Measurements from ENCODE around the gene SIGLEC14.
"Not testable (repeated sequence)": the region's sequence is repeated elsewhere in the genome, so short reads cannot be mapped to it uniquely, and the experiment has no call there.

The SIGLEC14 gene, protein sequence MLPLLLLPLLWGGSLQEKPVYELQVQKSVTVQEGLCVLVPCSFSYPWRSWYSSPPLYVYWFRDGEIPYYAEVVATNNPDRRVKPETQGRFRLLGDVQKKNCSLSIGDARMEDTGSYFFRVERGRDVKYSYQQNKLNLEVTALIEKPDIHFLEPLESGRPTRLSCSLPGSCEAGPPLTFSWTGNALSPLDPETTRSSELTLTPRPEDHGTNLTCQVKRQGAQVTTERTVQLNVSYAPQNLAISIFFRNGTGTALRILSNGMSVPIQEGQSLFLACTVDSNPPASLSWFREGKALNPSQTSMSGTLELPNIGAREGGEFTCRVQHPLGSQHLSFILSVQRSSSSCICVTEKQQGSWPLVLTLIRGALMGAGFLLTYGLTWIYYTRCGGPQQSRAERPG

DNA sequence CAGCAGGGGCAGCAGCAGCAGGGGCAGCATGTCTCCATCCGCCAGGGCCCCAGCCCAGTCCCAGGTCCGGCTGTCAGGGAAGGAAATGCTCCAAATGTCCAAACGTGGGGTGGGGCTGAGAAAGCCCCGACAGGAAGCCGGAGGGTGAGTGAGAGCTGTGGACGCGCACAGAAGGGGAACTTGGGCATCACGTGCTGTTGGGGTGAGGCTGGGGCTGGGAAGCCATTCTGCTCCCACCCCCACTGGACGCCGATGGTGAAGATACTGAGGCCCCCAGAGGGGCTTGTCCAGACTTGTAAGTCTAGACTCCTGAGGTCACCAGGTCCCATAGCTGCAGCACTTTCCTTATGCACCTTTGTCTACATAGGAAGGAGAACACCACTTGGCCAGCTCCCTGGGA is at the start of gene SIGLEC14:
Gene SIGLEC14, minus strand, starts transcription at position 96 of the 400 bp plus-strand sequence. Its CDS starts 66 bp downstream, at position 30.
- not testable (repeated sequence) for H3K27me3 ChIP-seq (ENCODE audit: control insufficient read depth in 1 of 2, insufficient read depth in 2 of 2, low read length in 2 of 2); H3K9me3 ChIP-seq (ENCODE audit: control insufficient read depth in 2 of 2, low read length in 2 of 2); H3K4me1 ChIP-seq (ENCODE audit: control insufficient read depth, insufficient read depth, low read length); H3K36me3 ChIP-seq (ENCODE audit: control insufficient read depth in 2 of 2, insufficient read depth in 2 of 2, low read length in 2 of 2); H3K27ac ChIP-seq (ENCODE audit: low read length); H3K4me3 ChIP-seq (ENCODE audit: low read length in 2 of 2); H3K9ac ChIP-seq (ENCODE audit: low read length in 2 of 2)

DNA sequence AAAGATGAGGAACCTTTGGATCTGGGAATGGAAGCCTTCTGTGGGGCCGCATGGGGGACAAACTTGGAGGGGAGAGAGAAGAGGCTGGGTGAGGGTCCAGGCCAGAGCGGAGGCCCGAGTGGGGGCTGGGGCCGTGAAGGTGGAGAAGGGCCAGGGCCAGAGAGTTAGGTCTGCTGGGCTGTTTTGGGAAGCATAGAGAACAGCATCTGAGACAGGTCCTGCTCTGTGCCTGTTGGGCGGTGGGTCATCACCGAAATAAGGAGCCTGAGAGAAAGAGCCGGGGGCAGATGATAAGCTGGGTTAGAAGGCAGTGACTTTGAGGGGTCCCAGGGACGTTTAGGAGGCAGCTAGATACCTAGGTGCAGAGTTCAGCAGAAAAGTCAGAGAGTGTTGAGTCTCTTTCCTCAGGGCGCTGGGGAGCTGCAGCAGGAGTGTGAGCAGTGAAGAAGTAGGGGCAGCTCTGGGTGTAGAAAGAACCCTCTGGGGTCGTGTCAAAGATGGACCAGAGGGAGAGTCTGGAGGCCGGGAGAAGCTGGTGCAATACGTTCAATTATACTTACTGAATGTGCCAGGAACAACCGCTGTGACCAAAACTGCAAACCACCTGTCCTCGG is 49.2 kb upstream of the SIGLEC14 start:
- Histone ChIP-seq H3K36me3 (ENCODE audit: control insufficient read depth in 2 of 2, insufficient read depth in 2 of 2, low read length in 2 of 2) (peaks cover 20 to 58% of the 10 kb centered on the region in 2 donors), H3K9me3 (ENCODE audit: control insufficient read depth in 2 of 2, low read length in 2 of 2) (no peaks in the 10 kb centered on the region), H3K27me3 (ENCODE audit: control insufficient read depth in 1 of 2, insufficient read depth in 2 of 2, low read length in 2 of 2) (no peaks in the 10 kb centered on the region), H3K9ac (ENCODE audit: low read length in 2 of 2) (no peak overlapping the region), H3K4me3 (ENCODE audit: low read length in 2 of 2) (no peak overlapping the region), H3K4me1 (ENCODE audit: control insufficient read depth, insufficient read depth, low read length) (peaks cover 30% of the 10 kb centered on the region), H3K27ac (ENCODE audit: low read length) (no peak overlapping the region)

DNA sequence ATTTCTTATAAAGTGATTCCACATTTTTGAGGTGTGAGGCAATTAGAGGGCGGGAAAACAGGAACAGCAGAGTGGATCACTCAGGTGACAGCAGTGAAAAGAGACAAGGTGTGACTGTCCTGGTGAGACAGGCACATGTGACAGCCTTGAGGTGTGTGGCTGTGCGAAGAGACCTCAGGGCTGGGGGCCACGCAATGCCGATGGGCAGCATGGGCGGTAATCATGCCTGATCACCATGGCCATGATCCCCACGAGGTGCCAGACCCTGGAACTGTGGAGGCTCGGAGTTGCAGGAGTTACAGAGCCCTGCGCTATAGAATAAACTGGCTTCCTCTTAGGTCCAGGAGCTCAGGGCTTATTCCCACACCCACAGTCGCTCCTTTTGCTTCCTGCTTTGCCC is 48.5 kb upstream of the SIGLEC14 start:
- H3K27me3 ChIP-seq (ENCODE audit: control insufficient read depth in 1 of 2, insufficient read depth in 2 of 2, low read length in 2 of 2): no peaks in the 10 kb centered on the region
- no peak overlapping the region for H3K4me3 ChIP-seq (ENCODE audit: low read length in 2 of 2)
- no peak overlapping the region for H3K27ac ChIP-seq (ENCODE audit: low read length)
- H3K4me1 ChIP-seq (ENCODE audit: control insufficient read depth, insufficient read depth, low read length): peaks cover 30% of the 10 kb centered on the region
- no peak overlapping the region for H3K9ac ChIP-seq (ENCODE audit: low read length in 2 of 2)
- no peaks in the 10 kb centered on the region for H3K9me3 ChIP-seq (ENCODE audit: control insufficient read depth in 2 of 2, low read length in 2 of 2)
- peaks cover 20 to 58% of the 10 kb centered on the region in 2 donors for H3K36me3 ChIP-seq (ENCODE audit: control insufficient read depth in 2 of 2, insufficient read depth in 2 of 2, low read length in 2 of 2)

DNA sequence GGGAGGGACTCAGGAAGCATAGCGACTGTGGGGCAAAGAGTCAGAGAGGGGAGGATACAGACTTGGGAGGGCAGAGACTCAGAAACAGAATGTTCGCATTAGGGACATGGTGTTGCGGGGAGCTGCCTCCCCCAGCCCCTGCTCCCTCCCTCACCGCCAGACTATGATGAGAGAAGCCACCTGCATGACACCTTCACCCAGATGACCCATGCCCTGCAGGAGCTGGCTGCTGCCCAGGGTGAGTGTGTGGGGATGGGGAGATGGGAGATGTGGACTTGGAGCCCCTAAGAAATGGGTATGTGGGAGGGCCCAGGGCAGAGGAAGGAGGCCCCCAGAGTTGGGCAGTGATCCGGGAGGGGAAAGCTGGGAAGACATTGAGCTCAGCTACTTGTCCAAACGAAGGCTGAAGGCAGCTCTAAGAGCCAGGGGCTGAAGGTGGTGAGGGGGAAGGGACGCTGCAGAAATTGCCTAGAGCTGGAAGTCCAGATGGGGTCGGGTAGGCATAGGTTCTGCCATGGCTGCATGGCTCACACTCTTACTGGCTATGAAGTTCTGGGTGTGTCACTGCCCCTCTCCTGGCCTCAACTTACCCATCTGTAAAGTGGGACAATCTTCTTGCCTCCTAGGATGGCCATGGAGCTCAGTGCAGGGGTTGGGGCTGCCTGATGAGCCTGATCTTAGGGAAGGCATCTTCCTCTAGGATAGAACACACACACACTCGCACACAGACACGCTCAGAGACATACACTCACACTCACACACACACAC is 47.9 kb upstream of the SIGLEC14 start:
- Histone ChIP-seq H3K9ac (ENCODE audit: low read length in 2 of 2) (no peak overlapping the region), H3K4me1 (ENCODE audit: control insufficient read depth, insufficient read depth, low read length) (peaks cover 30% of the 10 kb centered on the region), H3K36me3 (ENCODE audit: control insufficient read depth in 2 of 2, insufficient read depth in 2 of 2, low read length in 2 of 2) (peaks cover 20 to 58% of the 10 kb centered on the region in 2 donors), H3K9me3 (ENCODE audit: control insufficient read depth in 2 of 2, low read length in 2 of 2) (no peaks in the 10 kb centered on the region), H3K4me3 (ENCODE audit: low read length in 2 of 2) (no peak overlapping the region), H3K27me3 (ENCODE audit: control insufficient read depth in 1 of 2, insufficient read depth in 2 of 2, low read length in 2 of 2) (no peaks in the 10 kb centered on the region), H3K27ac (ENCODE audit: low read length) (peak overlapping the region; percentile 60)

DNA sequence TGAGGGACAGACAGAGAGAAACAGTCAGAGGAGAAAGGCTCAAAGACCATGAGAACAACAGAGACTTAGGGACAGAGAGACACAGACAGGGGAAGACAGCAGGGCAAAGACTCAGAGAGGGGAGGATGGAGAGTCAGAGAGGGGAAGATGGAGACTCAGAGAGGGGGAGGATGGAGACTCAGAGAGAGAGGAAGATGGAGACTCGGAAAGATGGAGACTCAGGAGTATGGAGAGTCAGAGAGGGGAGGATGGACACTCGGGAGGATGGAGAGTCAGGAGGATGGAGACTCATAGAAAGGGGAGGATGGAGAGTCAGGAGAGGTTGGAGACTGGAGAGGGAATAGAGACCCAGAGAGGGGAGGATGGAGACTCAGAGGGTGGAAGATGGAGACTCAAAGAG is 47.2 kb upstream of the SIGLEC14 start:
- Histone ChIP-seq H3K4me1 (ENCODE audit: control insufficient read depth, insufficient read depth, low read length) (peaks cover 30% of the 10 kb centered on the region), H3K9me3 (ENCODE audit: control insufficient read depth in 2 of 2, low read length in 2 of 2) (no peaks in the 10 kb centered on the region), H3K27ac (ENCODE audit: low read length) (peak overlapping the region; percentile 60), H3K9ac (ENCODE audit: low read length in 2 of 2) (no peak overlapping the region), H3K4me3 (ENCODE audit: low read length in 2 of 2) (no peak overlapping the region), H3K36me3 (ENCODE audit: control insufficient read depth in 2 of 2, insufficient read depth in 2 of 2, low read length in 2 of 2) (peaks cover 20 to 54% of the 10 kb centered on the region in 2 donors), H3K27me3 (ENCODE audit: control insufficient read depth in 1 of 2, insufficient read depth in 2 of 2, low read length in 2 of 2) (no peaks in the 10 kb centered on the region)

DNA sequence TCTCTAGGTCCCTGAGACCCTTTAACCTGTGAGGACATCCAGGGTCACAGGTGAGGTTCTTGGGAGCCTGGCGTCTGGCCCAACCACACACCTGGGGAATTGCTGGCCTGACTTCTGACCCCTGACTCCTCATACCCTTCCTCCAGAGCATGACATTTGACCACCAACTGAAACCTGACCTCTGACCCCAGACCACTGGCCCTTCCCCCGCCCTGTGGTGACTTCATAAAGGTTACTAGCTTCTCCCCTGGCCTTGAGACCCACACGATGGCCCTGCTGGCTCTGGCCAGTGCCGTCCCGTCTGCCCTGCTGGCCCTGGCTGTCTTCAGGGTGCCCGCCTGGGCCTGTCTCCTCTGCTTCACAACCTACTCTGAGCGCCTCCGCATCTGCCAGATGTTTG is 46.6 kb upstream of the SIGLEC14 start, which contains the start of gene SPACA6:
Gene SPACA6, plus strand, starts transcription at position 71 of the 400 bp plus-strand sequence. Its CDS starts 197 bp downstream, at position 268.
- Histone ChIP-seq H3K27ac (ENCODE audit: low read length) (peak within 1 kb of the TSS; percentile 60), H3K4me1 (ENCODE audit: control insufficient read depth, insufficient read depth, low read length) (peaks cover 35% of the 10 kb centered on the region), H3K27me3 (ENCODE audit: control insufficient read depth in 1 of 2, insufficient read depth in 2 of 2, low read length in 2 of 2) (no peaks in the 10 kb centered on the region), H3K36me3 (ENCODE audit: control insufficient read depth in 2 of 2, insufficient read depth in 2 of 2, low read length in 2 of 2) (peaks cover 20 to 49% of the 10 kb centered on the region in 2 donors), H3K4me3 (ENCODE audit: low read length in 2 of 2) (peak within 1 kb of the TSS; percentile 92 to 95), H3K9me3 (ENCODE audit: control insufficient read depth in 2 of 2, low read length in 2 of 2) (no peaks in the 10 kb centered on the region), H3K9ac (ENCODE audit: low read length in 2 of 2) (peak within 1 kb of the TSS; percentile 13 to 63)

DNA sequence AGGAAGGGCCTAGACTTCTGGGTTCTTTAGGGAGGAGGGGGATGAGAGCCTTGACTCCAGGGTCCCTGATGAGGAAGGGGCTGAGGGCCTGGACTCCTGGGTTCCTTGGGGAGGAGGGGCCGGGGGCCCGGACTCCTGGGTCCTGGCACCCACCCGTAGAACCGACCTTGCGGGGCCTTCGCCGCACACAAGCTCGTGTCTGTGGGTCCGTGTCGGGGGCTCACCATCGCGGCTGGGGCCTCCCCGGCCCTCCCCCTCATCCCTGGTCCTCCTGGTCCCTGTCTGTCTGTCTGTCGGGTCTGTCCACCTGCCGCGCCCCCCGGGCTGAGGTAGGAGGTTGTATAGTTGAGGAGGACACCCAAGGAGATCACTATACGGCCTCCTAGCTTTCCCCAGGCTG is 45.8 kb upstream of the SIGLEC14 start:
- H3K27me3 ChIP-seq (ENCODE audit: control insufficient read depth in 1 of 2, insufficient read depth in 2 of 2, low read length in 2 of 2): no peaks in the 10 kb centered on the region
- peak overlapping the region; percentile 13 to 63 for H3K9ac ChIP-seq (ENCODE audit: low read length in 2 of 2)
- peaks cover 20 to 41% of the 10 kb centered on the region in 2 donors for H3K36me3 ChIP-seq (ENCODE audit: control insufficient read depth in 2 of 2, insufficient read depth in 2 of 2, low read length in 2 of 2)
- H3K27ac ChIP-seq (ENCODE audit: low read length): peak overlapping the region; percentile 60
- H3K9me3 ChIP-seq (ENCODE audit: control insufficient read depth in 2 of 2, low read length in 2 of 2): no peaks in the 10 kb centered on the region
- H3K4me3 ChIP-seq (ENCODE audit: low read length in 2 of 2): peak overlapping the region; percentile 92 to 95
- H3K4me1 ChIP-seq (ENCODE audit: control insufficient read depth, insufficient read depth, low read length): peaks cover 43% of the 10 kb centered on the region

DNA sequence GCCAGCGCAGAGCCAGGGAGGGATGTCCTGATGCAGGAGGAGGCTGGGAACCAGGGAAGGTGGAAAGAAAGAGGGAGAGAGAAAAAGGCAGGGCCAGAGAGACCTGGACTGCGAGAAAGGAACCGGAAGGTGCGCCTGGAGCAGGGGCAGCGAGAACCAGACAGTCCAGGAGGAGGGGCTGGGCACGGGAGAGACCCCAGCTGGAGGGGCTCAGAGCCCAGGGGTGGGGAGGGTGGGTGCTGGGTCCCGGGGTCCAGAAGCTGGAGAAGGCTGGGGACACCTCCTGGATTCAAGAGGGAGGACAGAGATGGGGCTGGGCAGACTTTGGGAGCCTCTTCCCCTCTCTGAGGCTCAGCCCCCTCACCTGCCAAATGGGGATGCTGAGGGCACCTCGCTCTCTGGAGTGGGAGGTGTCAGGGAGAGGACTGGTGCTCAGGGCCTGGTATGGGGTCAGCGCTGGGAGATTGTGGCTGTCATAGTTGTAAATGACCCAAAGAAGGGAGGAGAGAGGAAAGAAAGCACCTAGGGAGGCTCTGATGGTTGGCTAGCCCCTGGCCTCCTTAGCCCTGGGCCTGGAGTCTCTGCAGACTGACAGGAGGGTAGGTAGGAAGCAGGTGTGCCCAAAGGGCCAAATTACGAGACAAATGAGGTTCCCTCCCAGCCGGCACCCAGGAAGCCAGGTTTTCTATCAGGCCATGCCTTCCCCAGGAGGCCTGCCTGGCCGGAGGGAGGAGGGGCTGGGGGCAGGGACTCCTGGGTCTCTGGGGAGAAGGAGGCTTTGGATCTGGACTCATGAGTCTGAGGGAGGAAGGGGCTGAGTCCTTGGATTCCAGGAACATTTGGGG is 45.2 kb upstream of the SIGLEC14 start:
- peaks cover 19 to 34% of the 10 kb centered on the region in 2 donors for H3K36me3 ChIP-seq (ENCODE audit: control insufficient read depth in 2 of 2, insufficient read depth in 2 of 2, low read length in 2 of 2)
- no peaks in the 10 kb centered on the region for H3K27me3 ChIP-seq (ENCODE audit: control insufficient read depth in 1 of 2, insufficient read depth in 2 of 2, low read length in 2 of 2)
- H3K9me3 ChIP-seq (ENCODE audit: control insufficient read depth in 2 of 2, low read length in 2 of 2): no peaks in the 10 kb centered on the region
- H3K27ac ChIP-seq (ENCODE audit: low read length): peak overlapping the region; percentile 92
- H3K4me1 ChIP-seq (ENCODE audit: control insufficient read depth, insufficient read depth, low read length): peaks cover 46% of the 10 kb centered on the region
- peak overlapping the region; percentile 92 to 95 for H3K4me3 ChIP-seq (ENCODE audit: low read length in 2 of 2)
- H3K9ac ChIP-seq (ENCODE audit: low read length in 2 of 2): peak overlapping the region; percentile 71 to 86

DNA sequence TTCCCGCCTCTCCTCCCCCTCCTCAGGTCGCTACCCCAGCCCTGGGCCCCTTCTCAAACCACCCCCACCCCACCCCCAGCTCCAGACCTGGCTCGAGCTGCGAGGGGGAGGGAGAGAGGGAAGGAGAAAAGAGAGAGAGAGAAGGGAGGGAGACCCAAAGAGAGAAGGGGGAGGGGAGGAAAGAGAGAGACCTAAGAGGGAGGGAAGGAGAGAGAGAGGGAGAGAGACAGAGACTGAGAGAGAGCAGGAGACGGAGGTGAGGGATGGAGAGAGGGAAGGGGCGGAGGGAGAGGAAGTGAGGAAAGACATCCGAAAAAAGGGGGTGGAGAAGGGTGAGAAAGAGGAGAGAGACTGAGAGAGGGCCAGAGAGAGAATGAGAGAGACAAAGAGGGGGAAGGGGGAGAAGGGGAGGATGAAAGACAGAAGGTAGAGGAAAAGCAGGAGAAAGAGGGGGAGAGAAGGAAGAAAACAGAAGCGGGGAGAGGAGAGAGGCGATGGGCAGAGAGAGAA is 44.5 kb upstream of the SIGLEC14 start:
- H3K4me1 ChIP-seq (ENCODE audit: control insufficient read depth, insufficient read depth, low read length): peaks cover 46% of the 10 kb centered on the region

More for the DNA sequence above, 44.5 kb upstream of the SIGLEC14 start:
- no peaks in the 10 kb centered on the region for H3K27me3 ChIP-seq (ENCODE audit: control insufficient read depth in 1 of 2, insufficient read depth in 2 of 2, low read length in 2 of 2)
- no peaks in the 10 kb centered on the region for H3K9me3 ChIP-seq (ENCODE audit: control insufficient read depth in 2 of 2, low read length in 2 of 2)
- peak overlapping the region; percentile 92 to 95 for H3K4me3 ChIP-seq (ENCODE audit: low read length in 2 of 2)
- peak overlapping the region; percentile 71 to 86 for H3K9ac ChIP-seq (ENCODE audit: low read length in 2 of 2)
- peaks cover 17 to 31% of the 10 kb centered on the region in 2 donors for H3K36me3 ChIP-seq (ENCODE audit: control insufficient read depth in 2 of 2, insufficient read depth in 2 of 2, low read length in 2 of 2)
- peak overlapping the region; percentile 92 for H3K27ac ChIP-seq (ENCODE audit: low read length)
